Endodermal cell (in vitro differentiated cells): ENCODE measurements around the gene WASF3. TPM values are rescaled to one million over a fixed set of nuclear protein-coding genes. Genes with fewer than 3 reads are reported as not detected.
A peak's percentile ranks its signal among the peaks of the same experiment; 100 is the strongest.

Experiments
- DNase-seq: peaks from one replicate; pipeline ENCODE4 v3.0.0-alpha.2; 2017
- H3K27ac ChIP-seq: 2 replicates; pipeline ENCODE4 v1.5.1; 2013; ENCODE audit warnings: mild to moderate bottlenecking, low read depth, low read length, moderate library complexity
- H3K27me3 ChIP-seq: 2 replicates; pipeline ENCODE4 v1.6.1; 2013; ENCODE audit warnings: mild to moderate bottlenecking, low read length, moderate library complexity; ENCODE audit not compliant: insufficient read depth, control insufficient read depth, poor library complexity, severe bottlenecking
- H3K36me3 ChIP-seq: 2 replicates; pipeline ENCODE4 v1.7.0; 2013; ENCODE audit warnings: mild to moderate bottlenecking, low read length, moderate library complexity; ENCODE audit not compliant: control insufficient read depth, insufficient read depth
- H3K4me1 ChIP-seq: one replicate; pipeline ENCODE4 v1.7.0; 2013; ENCODE audit warnings: low read length; ENCODE audit not compliant: control insufficient read depth, insufficient read depth
- H3K4me3 ChIP-seq: 2 replicates; pipeline ENCODE4 v1.5.1; 2013; ENCODE audit warnings: mild to moderate bottlenecking, low read length, moderate library complexity
- H3K9ac ChIP-seq: 2 replicates; pipeline ENCODE4 v1.6.1; 2013; ENCODE audit warnings: mild to moderate bottlenecking, low read length, moderate library complexity; ENCODE audit not compliant: poor library complexity, severe bottlenecking; ENCODE audit errors: extremely low read depth
- H3K9me3 ChIP-seq: 2 replicates; pipeline ENCODE4 v1.6.1; 2013; ENCODE audit warnings: mild to moderate bottlenecking, low read length, moderate library complexity; ENCODE audit not compliant: control insufficient read depth
- H3K27ac Mint-ChIP-seq: 2 replicates; pipeline ENCODE4 v1.8.0; 2020; ENCODE audit warnings: mixed read lengths
- H3K27me3 Mint-ChIP-seq: 2 replicates; pipeline ENCODE4 v1.8.0; 2021; ENCODE audit warnings: mild to moderate bottlenecking, mixed read lengths; ENCODE audit not compliant: insufficient read depth
- H3K36me3 Mint-ChIP-seq: 2 replicates; pipeline ENCODE4 v1.8.0; 2020; ENCODE audit warnings: low read depth, mixed read lengths
- H3K4me1 Mint-ChIP-seq: 2 replicates; pipeline ENCODE4 v1.8.0; 2020; ENCODE audit warnings: mixed read lengths
- H3K4me3 Mint-ChIP-seq: 2 replicates; pipeline ENCODE4 v1.8.0; 2020; ENCODE audit warnings: mild to moderate bottlenecking, moderate library complexity, mixed read lengths
- H3K9me3 Mint-ChIP-seq: 2 replicates; pipeline ENCODE4 v1.8.0; 2020; ENCODE audit warnings: mild to moderate bottlenecking, mixed read lengths
- CTCF ChIP-seq: fragments of 200-600 bp; sonication (generic); conservative IDR thresholded peaks from 2 replicates; pipeline ENCODE4 v1.5.0; 2021; ENCODE audit warnings: antibody characterized with exemption, mild to moderate bottlenecking
- WGBS, 2 experiments: methylation state at CpG; one replicate each; pipeline versions ENCODE4 v1.1.5 to v1.1.7; 2013; ENCODE audit warnings: missing lambda C conversion rate in 2 of 2, mixed read lengths in 1 of 2; ENCODE audit not compliant: insufficient coverage in 1 of 2, insufficient read length in 1 of 2; 5-methylcytosine and 5-hydroxymethylcytosine counted together
- total RNA-seq, 2 donors: library from RNA; stranded (reverse); fragmentation: NEBNext Ultra II Directional in 1 of 2; extraction: Animal tissue kit (Norgen Biotek cat#: 25700) in 1 of 2; gene quantifications; 2 replicates in 1 of 2; 3 replicates in 1 of 2; pipeline ENCODE4 v1.2.1, GENCODE V29; 2021

WASF3 gene
- total RNA-seq, 2 donors from 2014 or later = 20.5 to 32.6 TPM

- Mint-ChIP-seq H3K27ac (no peak overlapping the region), H3K4me1 (peaks cover 5% of the 10 kb centered on the region), H3K27me3 (no peaks in the 10 kb centered on the region), H3K9me3 (peaks cover 3% of the 10 kb centered on the region), H3K4me3 (no peak overlapping the region), H3K36me3 (no peaks in the 10 kb centered on the region)
- Histone ChIP-seq H3K9ac (no peak overlapping the region), H3K9me3 (no peaks in the 10 kb centered on the region), H3K4me1 (peaks cover 4% of the 10 kb centered on the region), H3K4me3 (no peak overlapping the region), H3K27me3 (no peaks in the 10 kb centered on the region), H3K27ac (no peak overlapping the region), H3K36me3 (no peaks in the 10 kb centered on the region)
- WGBS, 2 experiments = 63% methylated on average over 4 of the region's 4 CpGs; no CpG with 5 or more reads in 1 of the 2 experiments
- TF ChIP-seq CTCF = peak; percentile 71
- DNase-seq = no peak
Measured at GRCh38 chr13:26656919-26657318, 99.4 kb downstream of the WASF3 start.

DNA sequence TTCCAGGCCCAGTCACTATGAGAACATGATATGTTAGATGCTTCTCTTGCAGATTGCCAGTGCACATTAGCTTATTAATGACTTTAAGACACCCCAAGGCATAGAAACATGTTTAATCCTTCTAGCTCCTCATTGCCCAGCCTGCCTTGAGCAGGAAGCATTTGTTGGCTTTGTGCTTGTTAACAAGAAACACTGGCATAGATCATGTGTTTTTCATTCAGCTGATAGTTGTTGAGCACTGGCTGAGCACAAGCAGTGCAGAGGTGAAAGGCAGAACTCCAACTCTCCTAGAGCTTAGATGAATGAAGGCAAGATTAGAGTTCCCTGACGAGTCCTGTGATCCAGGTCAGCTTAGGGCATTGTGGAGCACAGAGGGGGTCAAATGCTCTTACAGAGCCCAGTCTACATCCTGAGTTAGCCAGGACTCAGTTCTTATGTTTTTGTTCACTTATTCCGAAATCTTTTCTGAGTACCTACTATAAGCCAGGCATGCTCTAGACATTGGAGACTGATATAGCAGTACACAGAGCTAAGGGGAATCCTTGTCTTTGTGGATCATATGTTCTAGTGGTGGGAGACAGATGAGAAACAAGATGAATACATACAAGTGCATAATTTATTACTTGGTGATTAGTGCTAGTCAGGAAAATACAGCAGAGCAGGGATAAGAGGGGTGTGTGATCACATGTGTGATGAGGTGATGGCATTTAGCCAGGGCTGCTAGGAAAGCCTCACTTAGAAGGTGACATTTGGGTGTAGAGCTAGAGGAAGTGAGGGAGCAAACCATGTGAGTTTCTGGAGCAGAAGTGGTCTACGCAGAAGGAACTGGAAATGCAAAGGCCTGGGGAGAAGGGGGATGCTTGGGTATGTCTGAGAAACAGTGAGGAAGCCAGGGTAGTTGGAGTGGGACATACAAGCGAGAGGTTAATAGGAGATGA lies 101.2 kb downstream of the WASF3 start:
- no peaks in the 10 kb centered on the region for H3K36me3 ChIP-seq
- Mint-ChIP-seq H3K36me3 (no peaks in the 10 kb centered on the region), H3K4me1 (peaks cover 7% of the 10 kb centered on the region), H3K27me3 (no peaks in the 10 kb centered on the region), H3K4me3 (no peak overlapping the region), H3K27ac (no peak overlapping the region), H3K9me3 (no peaks in the 10 kb centered on the region)
- H3K27ac ChIP-seq = no peak overlapping the region
- no peaks in the 10 kb centered on the region for H3K27me3 ChIP-seq
- no peak for TF ChIP-seq CTCF
- H3K4me1 ChIP-seq = peaks cover 4% of the 10 kb centered on the region
- no peaks in the 10 kb centered on the region for H3K9me3 ChIP-seq
- DNase-seq = no peak
- 78 to 88% methylated on average over 3 to 4 of the region's 4 CpGs for WGBS, 2 experiments
- no peak overlapping the region for H3K4me3 ChIP-seq
- no peak overlapping the region for H3K9ac ChIP-seq

- Mint-ChIP-seq H3K4me3 (no peak overlapping the region), H3K27ac (no peak overlapping the region), H3K9me3 (no peaks in the 10 kb centered on the region), H3K4me1 (peaks cover 12% of the 10 kb centered on the region), H3K36me3 (no peaks in the 10 kb centered on the region), H3K27me3 (no peaks in the 10 kb centered on the region)
- WGBS, 2 experiments = 91 to 94% methylated on average over 4 to 5 of the region's 5 CpGs
- H3K4me1 ChIP-seq = peaks cover 4% of the 10 kb centered on the region
- H3K9me3 ChIP-seq = no peaks in the 10 kb centered on the region
- no peak for DNase-seq
- no peak for TF ChIP-seq CTCF
- no peaks in the 10 kb centered on the region for H3K36me3 ChIP-seq
- H3K27me3 ChIP-seq = no peaks in the 10 kb centered on the region
- H3K27ac ChIP-seq = no peak overlapping the region
- H3K4me3 ChIP-seq = no peak overlapping the region
- no peak overlapping the region for H3K9ac ChIP-seq
Measured at GRCh38 chr13:26660185-26660584, 102.7 kb downstream of the WASF3 start.
